ENCODE results near the gene MED28. TPM values are rescaled to one million over a fixed set of nuclear protein-coding genes. Genes with fewer than 3 reads are reported as not detected.

Gene MED28
- total and polyA plus RNA-seq, 10 of the 15 experiments (the other 5 are each of a cell fraction or from before 2014, with no cell fraction given): 19.9 to 77.4 (median 52.0) TPM

DNA sequence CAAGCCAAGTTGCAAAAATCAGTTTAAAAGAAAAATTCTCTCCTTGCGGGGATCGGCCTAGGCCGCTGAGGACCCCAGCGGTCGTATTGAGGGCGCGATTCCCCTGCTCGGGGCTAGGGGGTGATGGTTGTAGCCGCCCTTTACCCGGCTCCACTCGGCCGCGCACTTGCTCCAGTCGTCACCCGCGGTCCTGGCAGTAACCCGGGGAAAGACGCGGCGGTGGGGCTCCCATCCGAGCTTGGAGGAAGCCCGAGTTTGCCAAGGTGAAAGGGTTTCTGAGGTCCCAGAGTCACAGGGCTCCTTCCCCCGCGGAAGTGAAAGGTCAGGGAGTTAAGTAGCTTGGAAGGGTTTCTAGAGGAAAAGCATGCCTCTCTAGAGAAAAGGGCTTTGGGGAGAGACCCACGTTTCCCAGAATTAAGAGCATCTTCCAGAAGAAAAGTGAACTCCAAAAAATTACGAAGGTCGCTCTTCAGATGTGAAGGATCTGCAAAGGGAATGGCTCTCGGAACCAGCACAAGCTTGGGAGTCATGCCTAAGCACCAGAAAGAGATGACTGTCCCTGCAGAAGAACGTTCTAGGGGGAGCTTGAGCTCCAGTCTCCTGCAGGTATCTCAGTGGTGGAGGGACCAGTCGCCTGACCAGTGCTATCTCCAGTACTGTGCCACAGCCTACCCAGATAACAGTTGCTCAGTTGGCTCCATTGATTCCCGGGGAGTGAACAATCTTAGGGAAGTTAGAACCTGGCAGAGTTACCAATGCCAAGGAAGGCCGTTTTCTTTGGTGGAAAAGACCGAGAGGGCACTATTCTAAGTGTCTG, 36.6 kb upstream of the MED28 start:
- ChIA-PET SMC1A (ENCODE audit: uncharacterized antibody, unreplicated experiment) (interaction anchor here (0.6 to 2.2 kb wide), 5 partner anchors 17 to 230 kb away, joined by 3 to 9 read pairs (median 5); no protein-coding TSS in a partner anchor), RAD21 (ENCODE audit: unreplicated experiment) (interaction anchor here (0.7 to 2.0 kb wide), 7 partner anchors 13 to 442 kb away, joined by 3 to 7 read pairs (median 4); partner anchors contain the start of genes DCAF16 and MED28), CTCF (interaction anchor here (0.6 to 1.2 kb wide), 5 partner anchors 17 to 1769 kb away, joined by 3 to 4 read pairs (median 3); partner anchors contain the start of gene MED28), POLR2A (interaction anchor here (0.9 to 1.3 kb wide), 4 partner anchors 16 to 232 kb away, joined by 4 to 9 read pairs (median 6); partner anchors contain the start of genes DCAF16 and MED28)
- peak overlapping the region; percentile 56 for H3K4me2 ChIP-seq (ENCODE audit: control insufficient read depth, insufficient read depth)
- ATAC-seq: peak; percentile 30
- H3K79me2 ChIP-seq (ENCODE audit: control insufficient read depth, insufficient read depth, low read length): peaks cover 39% of the 10 kb centered on the region
- intact Hi-C loops (cut with micrococcal nuclease; ENCODE audit: unreplicated experiment): loop anchor here (1.0 to 5.0 kb wide), 5 partner anchors 15 to 443 kb away; partner anchors contain the start of genes DCAF16, LCORL, MED28 and NCAPG
- peak overlapping the region; percentile 48; the same call in 1 of the 2 replicates for H2AFZ ChIP-seq (ENCODE audit: control insufficient read depth, low read depth, low read length)
- H3K9me3 ChIP-seq (replicated peaks; ENCODE audit: control insufficient read depth, insufficient read depth, low read length): no peaks in the 10 kb centered on the region
- FAIRE-seq: no peak
- peaks cover 2 to 8% of the 10 kb centered on the region in 2 experiments; a peak in 2 of 4 replicates for H3K36me3 ChIP-seq (ENCODE audit: control insufficient read depth in 2 of 2, insufficient read depth in 2 of 2, low read length in 1 of 2)
- no peaks in the 10 kb centered on the region for H3K27me3 ChIP-seq (replicated peaks in 1 of 2; ENCODE audit: control insufficient read depth in 2 of 2, insufficient read depth in 2 of 2, low read length in 1 of 2)
- no peaks in the 10 kb centered on the region for H4K20me1 ChIP-seq (ENCODE audit: control insufficient read depth, insufficient read depth)
- peaks cover 7% of the 10 kb centered on the region for H3K4me1 ChIP-seq (ENCODE audit: control insufficient read depth, insufficient read depth, low read length)
- H3K27ac ChIP-seq (ENCODE audit: control insufficient read depth, insufficient read depth): peak overlapping the region; percentile 96
- WGBS (ENCODE audit: insufficient coverage, insufficient replicate concordance, low lambda C conversion rate, missing lambda C conversion rate): under 1% methylated on average over 33 of the region's 33 CpGs
- peak overlapping the region; percentile 95 for H3K9ac ChIP-seq (ENCODE audit: control insufficient read depth, insufficient read depth, low read length)
- DNase-seq (ENCODE audit: low read depth, low spot score): no peak
- in situ Hi-C loops (cut with MboI): loop anchor here (10.0 kb wide), 1 partner anchor 447 kb away; the partner anchor contains the start of gene LCORL
- BruUV-seq (replicated peaks): TSS peak; percentile 67
- H3K4me3 ChIP-seq: peak overlapping the region; percentile 97
- TF ChIP-seq FOXM1 (IDR thresholded peaks at IDR 0.05; ENCODE audit: low read depth, low read length) (peak; percentile 19; the same call in 1 of the 2 replicates), SREBF1 (IDR thresholded peaks at IDR 0.05; ENCODE audit: low read length) (no peak), POLR2AphosphoS2 (IDR thresholded peaks at IDR 0.05; ENCODE audit: low read depth, low read length) (no peak), GATAD2B (conservative IDR thresholded peaks at IDR 0.05; ENCODE audit: low read depth) (no peak), NKRF (conservative IDR thresholded peaks at IDR 0.05) (0 out of 2 replicates have a peak, but pooled peaks have one; percentile 8), YY1 (IDR thresholded peaks at IDR 0.05; ENCODE audit: low read depth, low read length) (0 out of 2 replicates have a peak, but pooled peaks have one; percentile 3), HDAC2 (IDR thresholded peaks at IDR 0.05) (no peak), HDAC6 (IDR thresholded peaks at IDR 0.05; ENCODE audit: unreplicated experiment) (no peak), RUNX3 (IDR thresholded peaks at IDR 0.05; ENCODE audit: low read length) (no peak; the same call in 1 of the 2 replicates), SMARCA5 (IDR thresholded peaks at IDR 0.05) (no peak), SUZ12 (IDR thresholded peaks at IDR 0.05; ENCODE audit: unreplicated experiment) (no peak), SUPT20H (IDR thresholded peaks at IDR 0.05; ENCODE audit: borderline replicate concordance, control insufficient read depth, low read depth, low read length) (no peak), ZBTB33 (IDR thresholded peaks at IDR 0.05) (no peak), EED (IDR thresholded peaks at IDR 0.05; ENCODE audit: low read depth) (no peak)
- TF ChIP-seq, protein P1, sequence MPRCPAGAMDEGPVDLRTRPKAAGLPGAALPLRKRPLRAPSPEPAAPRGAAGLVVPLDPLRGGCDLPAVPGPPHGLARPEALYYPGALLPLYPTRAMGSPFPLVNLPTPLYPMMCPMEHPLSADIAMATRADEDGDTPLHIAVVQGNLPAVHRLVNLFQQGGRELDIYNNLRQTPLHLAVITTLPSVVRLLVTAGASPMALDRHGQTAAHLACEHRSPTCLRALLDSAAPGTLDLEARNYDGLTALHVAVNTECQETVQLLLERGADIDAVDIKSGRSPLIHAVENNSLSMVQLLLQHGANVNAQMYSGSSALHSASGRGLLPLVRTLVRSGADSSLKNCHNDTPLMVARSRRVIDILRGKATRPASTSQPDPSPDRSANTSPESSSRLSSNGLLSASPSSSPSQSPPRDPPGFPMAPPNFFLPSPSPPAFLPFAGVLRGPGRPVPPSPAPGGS (IDR thresholded peaks at IDR 0.05; ENCODE audit: borderline replicate concordance, insufficient read depth, low read depth, low read length, poor library complexity, severe bottlenecking): no peak
- TF ChIP-seq, protein P2, sequence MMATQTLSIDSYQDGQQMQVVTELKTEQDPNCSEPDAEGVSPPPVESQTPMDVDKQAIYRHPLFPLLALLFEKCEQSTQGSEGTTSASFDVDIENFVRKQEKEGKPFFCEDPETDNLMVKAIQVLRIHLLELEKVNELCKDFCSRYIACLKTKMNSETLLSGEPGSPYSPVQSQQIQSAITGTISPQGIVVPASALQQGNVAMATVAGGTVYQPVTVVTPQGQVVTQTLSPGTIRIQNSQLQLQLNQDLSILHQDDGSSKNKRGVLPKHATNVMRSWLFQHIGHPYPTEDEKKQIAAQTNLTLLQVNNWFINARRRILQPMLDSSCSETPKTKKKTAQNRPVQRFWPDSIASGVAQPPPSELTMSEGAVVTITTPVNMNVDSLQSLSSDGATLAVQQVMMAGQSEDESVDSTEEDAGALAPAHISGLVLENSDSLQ (IDR thresholded peaks at IDR 0.05): no peak

Data from GM12878 (cell line).